Measurements from ENCODE around the gene DEPDC5.

GRCh38 chr22:31757265-31757664 is 3.4 kb downstream of the DEPDC5 start:
- no peak for TF ChIP-seq CTCF (IDR thresholded peaks at IDR 0.05)
- TF ChIP-seq POLR2AphosphoS5 (IDR thresholded peaks at IDR 0.05; ENCODE audit: insufficient read depth in 1 of 2, low read depth in 1 of 2): no peak

Measured in vagina (tissue), 2 donors.